HepG2 (cell line): Measurements from ENCODE around the gene HSD17B8. TPM values are rescaled to one million over a fixed set of nuclear protein-coding genes. Genes with fewer than 3 reads are reported as not detected.

Experiments
- ATAC-seq: fragments of 200-7000 bp; cut with Tn5 transposase; 3 replicates; pipeline ENCODE4 v1.9.1; 2020; ENCODE audit warnings: mild to moderate bottlenecking, moderate library complexity
- BruUV-seq: library from RNA; stranded (reverse); fragments of 400-500 nt; replicated peaks from 2 replicates; lab custom pipeline; 2021; lab: Mats Ljungman, UMichigan
- CTCF ChIA-PET: fragments of 300-600 bp; formaldehyde crosslinking; extraction: SDS; loops from one replicate; lab custom pipeline; 2021; ENCODE audit warnings: low total read pairs, inconsistent platforms, low intra/inter-chr PET ratio; lab: Yijun Ruan, JAX
- POLR2A ChIA-PET: fragments of 350-600 bp; sonication (Branson Sonifier 250); formaldehyde crosslinking; loops from one replicate; lab custom pipeline; 2020; ENCODE audit warnings: antibody characterized with exemption, inconsistent platforms; lab: Yijun Ruan, JAX
- DNase-seq: peaks from one replicate; pipeline ENCODE4 v3.0.0-alpha.2; 2015; ENCODE audit warnings: low spot score
- FAIRE-seq: peaks from 3 replicates; lab custom pipeline; 2011; peaks lifted over from hg19 to GRCh38; lab: Jason Lieb, UNC
- H2AFZ ChIP-seq: one replicate; pipeline ENCODE4 v1.6.1; 2011; ENCODE audit warnings: low read length, inconsistent platforms
- H3K27ac ChIP-seq: fragments of 300-600 bp; 3 replicates; pipeline ENCODE4 v1.8.0; 2011; ENCODE audit warnings: mixed run types, mild to moderate bottlenecking, mixed read lengths, low read length, inconsistent platforms; ENCODE audit not compliant: insufficient read depth; ENCODE audit errors: extremely low read length
- H3K27me3 ChIP-seq, 2 experiments: fragments of 200-600 bp in 1 of 2; 2 replicates in 1 of 2; 3 replicates in 1 of 2; pipeline versions ENCODE4 v1.6.0 to v1.8.0; 2011; ENCODE audit warnings: low read length in 2 of 2, mild to moderate bottlenecking in 2 of 2, moderate library complexity in 2 of 2, inconsistent platforms in 1 of 2; ENCODE audit not compliant: insufficient read depth in 2 of 2, control insufficient read depth in 1 of 2
- H3K36me3 ChIP-seq, 2 experiments: fragments of 200-600 bp in 1 of 2; replicated peaks in 1 of 2; 2 replicates in 1 of 2; 3 replicates in 1 of 2; pipeline versions ENCODE4 v1.5.1 to v1.8.0; 2011; ENCODE audit warnings: low read length in 2 of 2, inconsistent platforms in 1 of 2; ENCODE audit not compliant: insufficient read depth in 2 of 2, control insufficient read depth in 1 of 2
- H3K4me1 ChIP-seq: 2 replicates; pipeline ENCODE4 v1.5.1; 2012; ENCODE audit warnings: low read length, inconsistent platforms; ENCODE audit not compliant: insufficient read depth
- H3K4me2 ChIP-seq: 2 replicates; pipeline ENCODE4 v1.6.0; 2011; ENCODE audit warnings: low read depth, low read length, inconsistent platforms
- H3K4me3 ChIP-seq, 3 experiments: fragments of 200-600 bp in 1 of 3; sonication (generic), shearing (Covaris generic) in 1 of 3; replicated peaks in 1 of 3; 2 replicates each; pipeline ENCODE4 v1.5.1; 2011 to 2016; ENCODE audit warnings: low read length in 3 of 3, inconsistent platforms in 2 of 3, low read depth in 2 of 3, mild to moderate bottlenecking in 2 of 3, control low read depth in 1 of 3, mixed read lengths in 1 of 3; ENCODE audit not compliant: insufficient read depth in 1 of 3
- H3K79me2 ChIP-seq: one replicate; pipeline ENCODE4 v1.6.1; 2011; ENCODE audit warnings: low read length, inconsistent platforms; ENCODE audit not compliant: insufficient read depth
- H3K9ac ChIP-seq: 2 replicates; pipeline ENCODE4 v1.6.0; 2011; ENCODE audit warnings: mild to moderate bottlenecking, low read depth, low read length, inconsistent platforms; ENCODE audit not compliant: insufficient read depth
- H3K9me3 ChIP-seq: 2 replicates; pipeline ENCODE4 v1.5.1; 2012; ENCODE audit warnings: mild to moderate bottlenecking, low read length
- H4K20me1 ChIP-seq: 2 replicates; pipeline ENCODE4 v1.6.0; 2011; ENCODE audit warnings: inconsistent platforms, mild to moderate bottlenecking, low read length, moderate library complexity; ENCODE audit not compliant: insufficient read depth
- MEF2D ChIP-seq: sonication (generic); formaldehyde crosslinking; IDR thresholded peaks from 2 replicates; pipeline ENCODE4 v1.5.1; 2020; ENCODE audit warnings: mild to moderate bottlenecking, missing genetic modification reagents
- MIER2 ChIP-seq: IDR thresholded peaks from 2 replicates; pipeline ENCODE4 v1.6.1; 2016; ENCODE audit warnings: missing biosample characterization, missing genetic modification reagents
- NAIF1 ChIP-seq: sonication (generic); formaldehyde crosslinking; IDR thresholded peaks from 2 replicates; pipeline ENCODE4 v1.5.0; 2020; ENCODE audit warnings: mild to moderate bottlenecking, missing genetic modification reagents, borderline replicate concordance
- NR2F6 ChIP-seq, 2 experiments: IDR thresholded peaks; 2 replicates each; pipeline ENCODE4 v1.6.1; 2016; ENCODE audit warnings: antibody characterized with exemption in 1 of 2, mild to moderate bottlenecking in 1 of 2
- PHF8 ChIP-seq: sonication (generic); formaldehyde crosslinking; IDR thresholded peaks from 2 replicates; pipeline ENCODE4 v1.5.0; 2020; ENCODE audit warnings: missing genetic modification reagents
- RARA ChIP-seq: IDR thresholded peaks from 2 replicates; pipeline ENCODE4 v1.6.1; 2016; ENCODE audit warnings: missing genetic modification reagents, missing compliant biosample characterization
- RXRA ChIP-seq: sonication (generic); formaldehyde crosslinking; IDR thresholded peaks from 2 replicates; pipeline ENCODE4 v1.5.1; 2020; ENCODE audit warnings: missing genetic modification reagents
- ZNF572 ChIP-seq: sonication (generic); formaldehyde crosslinking; IDR thresholded peaks from 2 replicates; pipeline ENCODE4 v1.5.1; 2020; ENCODE audit warnings: mild to moderate bottlenecking, missing genetic modification reagents
- WGBS: methylation state at CpG from one replicate; pipeline ENCODE4 v1.1.6; 2017; ENCODE audit warnings: low lambda C conversion rate; 5-methylcytosine and 5-hydroxymethylcytosine counted together
- in situ Hi-C: cut with HindIII; loops from 2 replicates; pipeline ENCODE4 v1.10.0; 2017; ENCODE audit warnings: low pct_unique_long_range_greater_than_20kb; ENCODE audit not compliant: extremely low pct_ligation_motif_present
- intact Hi-C: fragments of 100-400 bp; cut with micrococcal nuclease; formaldehyde crosslinking; loops from one replicate; pipeline ENCODE4 v1.10.0; 2022; ENCODE audit not compliant: unreplicated experiment
- polyA plus RNA-seq, 8 experiments: library from polyadenylated mRNA; depleted of rRNA in 3 of 8; stranded (reverse) in 7 of 8; unstranded in 1 of 8; fragments of >200 nt; fragmentation: Illumina TruSeq in 4 of 8; extraction: Trizol in 4 of 8; gene quantifications; 2 replicates each; pipeline versions ENCODE4 v1.2.1 to v1.2.3, GENCODE V29; 2011 to 2016; ENCODE audit warnings: low read depth in 4 of 8, missing spikeins in 1 of 8, mixed read lengths in 1 of 8; ENCODE audit not compliant: insufficient read depth in 1 of 8
- total RNA-seq, 5 experiments: library from RNA; depleted of rRNA; stranded (reverse); fragments of >200 nt; fragmentation: Illumina TruSeq; extraction: Trizol; gene quantifications; 2 replicates each; pipeline ENCODE4 v1.2.3, GENCODE V29; 2016; ENCODE audit warnings: low read depth in 1 of 5
- TF ChIP-seq, protein P1 (sequence below), 2 experiments: IDR thresholded peaks; 2 replicates each; pipeline ENCODE4 v1.6.1; 2011 to 2012; ENCODE audit warnings: low read length in 2 of 2, borderline replicate concordance in 1 of 2, low read depth in 1 of 2, mild to moderate bottlenecking in 1 of 2, moderate library complexity in 1 of 2

HSD17B8 gene
- total and polyA plus RNA-seq, 2 of the 13 experiments (the other 11 are each of a cell fraction or from before 2014, with no cell fraction given), result 12.6 to 20.1 TPM

DNA sequence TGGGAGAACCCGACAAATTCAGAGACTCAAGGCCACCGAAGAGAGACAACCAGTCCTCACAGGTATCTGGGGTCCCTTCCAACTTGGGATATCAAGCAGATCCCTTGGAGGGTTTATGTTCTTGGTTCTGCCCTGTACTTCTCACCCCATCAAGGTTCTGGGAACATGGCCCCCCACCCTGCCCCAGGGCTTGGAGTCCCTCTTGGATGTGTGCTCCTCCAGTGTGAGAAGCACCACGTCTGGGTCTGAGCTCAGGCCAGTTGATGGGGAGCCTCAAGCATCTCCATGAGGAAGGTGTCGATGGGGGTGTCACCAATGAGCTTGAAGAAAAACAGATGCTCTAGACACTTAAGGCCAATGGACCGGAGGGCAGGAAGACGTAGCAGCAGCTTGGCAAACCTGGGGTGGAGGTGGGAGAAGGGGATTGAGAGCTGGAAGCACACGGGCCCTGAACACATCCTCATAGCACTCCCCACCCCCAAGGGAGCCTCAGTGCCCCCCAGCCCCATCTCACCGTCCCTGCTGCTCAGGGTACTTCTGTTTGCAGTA lies 9.9 kb upstream of the HSD17B8 start:
- Histone ChIP-seq H3K9ac (no peak overlapping the region), H3K9me3 (no peaks in the 10 kb centered on the region), H3K4me2 (no peak overlapping the region), H3K27me3 (peaks cover 0 to 5% of the 10 kb centered on the region in 2 experiments; a peak in 1 of 5 replicates), H3K79me2 (peaks cover 3% of the 10 kb centered on the region), H4K20me1 (peaks cover 16% of the 10 kb centered on the region), H3K4me1 (peaks cover 55% of the 10 kb centered on the region), H3K27ac (no peak overlapping the region), H3K36me3 (peaks cover 19 to 34% of the 10 kb centered on the region in 2 experiments), H2AFZ (no peak overlapping the region), H3K4me3 (no peak overlapping the region)
- FAIRE-seq (no peak), ATAC-seq (no peak), DNase-seq (no peak)
- POLR2A ChIA-PET, result no interaction called here
- in situ Hi-C loops, result no loop called here
- intact Hi-C loops, result no loop called here
- TF ChIP-seq ZNF572 (CRISPR knock-in tag) (no peak), PHF8 (0 out of 2 replicates have a peak, but pooled peaks have one; percentile 0)
- WGBS, result 95% methylated on average over 8 of the region's 8 CpGs
- CTCF ChIA-PET, result no interaction called here
- no TSS peak for BruUV-seq

DNA sequence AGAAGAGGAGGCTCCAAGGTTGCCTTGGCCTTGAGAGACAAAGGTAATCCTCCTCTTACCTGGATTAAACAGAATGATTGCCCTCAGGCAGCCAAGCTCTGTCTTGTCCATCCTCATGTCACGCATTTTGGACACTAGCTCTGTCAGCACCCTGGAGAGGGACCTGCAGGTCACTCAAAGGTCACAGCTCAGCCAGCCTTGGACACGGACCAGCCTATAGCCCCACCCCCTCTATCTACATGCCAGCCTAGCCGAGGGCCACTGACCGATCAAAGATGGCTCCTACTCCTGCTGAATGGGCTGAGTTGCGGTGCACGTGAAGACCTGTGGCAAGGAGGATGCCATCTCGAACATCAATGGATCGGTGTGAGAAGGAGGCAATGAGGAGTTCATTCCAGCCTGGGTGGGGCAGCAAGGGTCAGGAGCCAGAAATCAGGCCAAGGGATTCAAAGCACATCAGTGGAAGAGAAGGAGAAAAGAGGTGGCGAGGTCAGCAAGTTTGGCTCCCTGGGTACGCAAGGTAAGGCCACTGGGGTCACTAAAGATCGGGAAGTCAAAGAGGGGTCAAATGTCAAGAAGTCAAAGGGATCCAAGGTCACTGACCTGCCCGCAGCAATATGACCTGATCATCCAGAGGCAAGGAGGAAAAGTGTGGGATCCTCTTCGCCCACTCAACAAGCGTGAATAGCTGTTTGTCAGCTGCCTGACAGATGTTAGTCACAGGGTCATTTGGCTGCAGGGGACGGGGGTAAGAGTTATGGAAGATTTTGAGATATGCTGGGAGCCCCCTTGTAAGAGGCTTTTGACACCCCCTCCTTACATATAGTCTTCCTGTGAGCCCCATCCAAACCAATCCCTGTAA lies 8.9 kb upstream of the HSD17B8 start:
- CTCF ChIA-PET, result no interaction called here
- Histone ChIP-seq H3K79me2 (peaks cover 7% of the 10 kb centered on the region), H3K27me3 (peaks cover 0 to 4% of the 10 kb centered on the region in 2 experiments; a peak in 1 of 5 replicates), H3K27ac (no peak overlapping the region), H3K4me1 (peaks cover 44% of the 10 kb centered on the region), H3K9me3 (no peaks in the 10 kb centered on the region), H4K20me1 (peaks cover 16% of the 10 kb centered on the region), H3K4me3 (no peak overlapping the region), H3K4me2 (no peak overlapping the region), H3K36me3 (peaks cover 19 to 34% of the 10 kb centered on the region in 2 experiments), H3K9ac (no peak overlapping the region), H2AFZ (no peak overlapping the region)
- in situ Hi-C loops, result no loop called here
- POLR2A ChIA-PET, result no interaction called here
- intact Hi-C loops, result loop anchor here (5.0 kb wide), 2 partner anchors 197 to 223 kb away; partner anchors contain the start of gene KIFC1
- FAIRE-seq (no peak), ATAC-seq (no peak), DNase-seq (no peak)
- 93% methylated on average over 15 of the region's 15 CpGs for WGBS
- BruUV-seq, result no TSS peak
- TF ChIP-seq MIER2 (CRISPR knock-in tag), result peak; percentile 90
- TF ChIP-seq RXRA (CRISPR knock-in tag), result 0 out of 2 replicates have a peak, but pooled peaks have one; percentile 46
- TF ChIP-seq, protein P1, sequence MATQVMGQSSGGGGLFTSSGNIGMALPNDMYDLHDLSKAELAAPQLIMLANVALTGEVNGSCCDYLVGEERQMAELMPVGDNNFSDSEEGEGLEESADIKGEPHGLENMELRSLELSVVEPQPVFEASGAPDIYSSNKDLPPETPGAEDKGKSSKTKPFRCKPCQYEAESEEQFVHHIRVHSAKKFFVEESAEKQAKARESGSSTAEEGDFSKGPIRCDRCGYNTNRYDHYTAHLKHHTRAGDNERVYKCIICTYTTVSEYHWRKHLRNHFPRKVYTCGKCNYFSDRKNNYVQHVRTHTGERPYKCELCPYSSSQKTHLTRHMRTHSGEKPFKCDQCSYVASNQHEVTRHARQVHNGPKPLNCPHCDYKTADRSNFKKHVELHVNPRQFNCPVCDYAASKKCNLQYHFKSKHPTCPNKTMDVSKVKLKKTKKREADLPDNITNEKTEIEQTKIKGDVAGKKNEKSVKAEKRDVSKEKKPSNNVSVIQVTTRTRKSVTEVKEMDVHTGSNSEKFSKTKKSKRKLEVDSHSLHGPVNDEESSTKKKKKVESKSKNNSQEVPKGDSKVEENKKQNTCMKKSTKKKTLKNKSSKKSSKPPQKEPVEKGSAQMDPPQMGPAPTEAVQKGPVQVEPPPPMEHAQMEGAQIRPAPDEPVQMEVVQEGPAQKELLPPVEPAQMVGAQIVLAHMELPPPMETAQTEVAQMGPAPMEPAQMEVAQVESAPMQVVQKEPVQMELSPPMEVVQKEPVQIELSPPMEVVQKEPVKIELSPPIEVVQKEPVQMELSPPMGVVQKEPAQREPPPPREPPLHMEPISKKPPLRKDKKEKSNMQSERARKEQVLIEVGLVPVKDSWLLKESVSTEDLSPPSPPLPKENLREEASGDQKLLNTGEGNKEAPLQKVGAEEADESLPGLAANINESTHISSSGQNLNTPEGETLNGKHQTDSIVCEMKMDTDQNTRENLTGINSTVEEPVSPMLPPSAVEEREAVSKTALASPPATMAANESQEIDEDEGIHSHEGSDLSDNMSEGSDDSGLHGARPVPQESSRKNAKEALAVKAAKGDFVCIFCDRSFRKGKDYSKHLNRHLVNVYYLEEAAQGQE (IDR thresholded peaks at IDR 0.05; ENCODE audit: borderline replicate concordance in 1 of 2, low read depth in 1 of 2, low read length in 2 of 2), result peak in 1 of 2 experiments; percentile 90; a peak in 2 of 4 replicates
- no peak for TF ChIP-seq NAIF1 (CRISPR knock-in tag)
- TF ChIP-seq NR2F6 (IDR thresholded peaks at IDR 0.05), result 0 out of 2 replicates have a peak, but pooled peaks have one; percentile 30
- TF ChIP-seq NR2F6 (CRISPR knock-in tag; IDR thresholded peaks at IDR 0.05), result 0 out of 2 replicates have a peak, but pooled peaks have one; percentile 32
- peak; percentile 50 for TF ChIP-seq RARA (CRISPR knock-in tag)
- TF ChIP-seq MEF2D (CRISPR knock-in tag), result no peak
